Activated T-helper 1 cell treated with anti-CD3 and anti-CD28 coated beads, Interleukin-12 subunit alpha, Interleukin-12 subunit beta, Interleukin-2, Interleukin-4 antibody, amounts not matched to agents 30 ng/mL and 10 ng/mL and 1 ng/mL, durations not matched to agents 14 hours and 24 hours and 36 hours (primary cell): ENCODE data around the gene MMADHC. TPM values are rescaled to one million over a fixed set of nuclear protein-coding genes. Genes with fewer than 3 reads are reported as not detected.

ENCODE experiments used
- DNase-seq: peaks from one replicate; pipeline ENCODE4 v3.0.0; 2021; ENCODE audit warnings: low spot score
- H3K27ac Mint-ChIP-seq: one replicate; pipeline ENCODE4 v1.8.0; 2021; ENCODE audit warnings: mild to moderate bottlenecking, mixed read lengths
- H3K27me3 Mint-ChIP-seq: one replicate; pipeline ENCODE4 v1.8.0; 2022; ENCODE audit warnings: mild to moderate bottlenecking, moderate library complexity, mixed read lengths; ENCODE audit not compliant: insufficient read depth
- H3K36me3 Mint-ChIP-seq: one replicate; pipeline ENCODE4 v1.8.0; 2021; ENCODE audit warnings: low read depth, mixed read lengths
- H3K4me1 Mint-ChIP-seq: one replicate; pipeline ENCODE4 v1.8.0; 2021; ENCODE audit warnings: low read depth, mixed read lengths
- H3K4me3 Mint-ChIP-seq: one replicate; pipeline ENCODE4 v1.8.0; 2021; ENCODE audit warnings: mild to moderate bottlenecking, moderate library complexity, mixed read lengths
- H3K9me3 Mint-ChIP-seq: one replicate; pipeline ENCODE4 v1.8.0; 2021; ENCODE audit warnings: mixed read lengths
- intact Hi-C: fragments of 100-400 bp; cut with micrococcal nuclease; formaldehyde crosslinking; loops from one replicate; pipeline ENCODE4 v1.15.1; 2024
- total RNA-seq: library from RNA; stranded (reverse); gene quantifications from 2 replicates; pipeline ENCODE4 v1.2.3, GENCODE V29; 2022

MMADHC gene
- total RNA-seq, 1 donor from 2014 or later, result 129 TPM

- Mint-ChIP-seq H3K27me3 (peaks cover 2% of the 10 kb centered on the region), H3K9me3 (no peaks in the 10 kb centered on the region), H3K27ac (no peak overlapping the region), H3K4me1 (no peaks in the 10 kb centered on the region), H3K36me3 (peaks cover 20% of the 10 kb centered on the region), H3K4me3 (no peak overlapping the region)
- no peak for DNase-seq
- intact Hi-C loops, result loop anchor here (10.0 kb wide), 1 partner anchor 129 kb away; no protein-coding TSS in a partner anchor
These were observed 23.5 kb downstream of the MMADHC start for GRCh38 chr2:149564097-149564496.

DNA sequence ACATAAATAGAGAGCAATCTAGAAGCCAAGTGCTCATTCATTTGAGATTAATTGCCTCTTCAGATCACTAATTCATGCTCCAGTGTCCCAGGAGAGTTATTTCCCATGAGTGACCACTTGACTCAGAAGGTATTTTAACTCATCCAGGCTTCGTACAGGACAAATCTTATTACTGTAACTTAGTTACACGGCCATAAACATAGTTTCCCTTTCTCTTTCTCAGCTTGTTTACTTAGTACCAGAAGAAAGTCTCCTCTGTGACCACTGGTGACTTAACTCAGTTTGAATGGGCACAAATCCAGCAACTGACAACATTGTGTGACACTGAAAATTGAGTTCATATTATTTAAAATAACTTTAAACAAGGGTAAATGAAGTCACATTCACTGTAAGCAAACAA, 25.3 kb downstream of the MMADHC start:
- H3K27ac Mint-ChIP-seq, result no peak overlapping the region
- H3K27me3 Mint-ChIP-seq, result peaks cover 4% of the 10 kb centered on the region
- DNase-seq, result no peak
- intact Hi-C loops, result loop anchor here (10.0 kb wide), 1 partner anchor 128 kb away; no protein-coding TSS in a partner anchor
- no peaks in the 10 kb centered on the region for H3K9me3 Mint-ChIP-seq
- H3K36me3 Mint-ChIP-seq, result peaks cover 9% of the 10 kb centered on the region
- no peak overlapping the region for H3K4me3 Mint-ChIP-seq
- H3K4me1 Mint-ChIP-seq, result no peaks in the 10 kb centered on the region

DNA sequence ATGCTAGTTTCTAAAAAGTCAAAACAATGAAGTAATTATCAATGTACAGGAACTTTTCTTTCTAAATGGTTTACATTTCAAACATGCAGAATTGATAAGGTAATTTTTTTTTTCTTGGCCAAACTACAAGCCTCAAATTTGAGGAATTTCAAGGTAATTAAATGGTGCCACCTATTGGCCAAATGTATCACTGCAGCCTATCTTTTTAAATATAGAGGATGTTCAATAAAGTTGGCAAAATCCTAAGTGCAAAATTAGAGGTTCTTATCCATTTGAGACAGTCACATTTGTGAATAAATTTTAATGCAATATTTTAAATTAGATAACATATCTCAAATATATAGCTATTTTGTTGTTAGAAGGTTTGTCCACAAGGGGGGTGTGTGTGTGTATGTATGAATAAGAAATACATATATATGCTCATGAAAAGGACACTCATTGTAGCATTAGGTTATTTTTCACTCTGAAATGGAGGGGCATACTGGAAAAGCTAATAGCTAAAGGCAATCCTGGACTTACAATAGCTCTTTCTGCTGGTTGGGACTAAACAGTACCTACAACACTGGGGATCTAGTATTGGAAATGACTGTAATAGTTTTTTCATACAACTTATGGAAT, 26.2 kb downstream of the MMADHC start:
- peaks cover 4% of the 10 kb centered on the region for H3K27me3 Mint-ChIP-seq
- intact Hi-C loops, result loop anchor here (1.0 to 10.0 kb wide), 4 partner anchors 127 to 1624 kb away; no protein-coding TSS in a partner anchor
- no peaks in the 10 kb centered on the region for H3K4me1 Mint-ChIP-seq
- DNase-seq, result no peak
- H3K36me3 Mint-ChIP-seq, result peaks cover 5% of the 10 kb centered on the region
- no peak overlapping the region for H3K27ac Mint-ChIP-seq
- H3K4me3 Mint-ChIP-seq, result no peak overlapping the region
- no peaks in the 10 kb centered on the region for H3K9me3 Mint-ChIP-seq

GRCh38 chr2:149559341-149560068, 28.1 kb downstream of the MMADHC start:
- Mint-ChIP-seq H3K27ac (no peak overlapping the region), H3K27me3 (peaks cover 4% of the 10 kb centered on the region), H3K9me3 (no peaks in the 10 kb centered on the region), H3K4me3 (no peak overlapping the region), H3K36me3 (no peaks in the 10 kb centered on the region), H3K4me1 (no peaks in the 10 kb centered on the region)
- no peak for DNase-seq
- intact Hi-C loops, result loop anchor here (10.0 kb wide), 1 partner anchor 125 kb away; no protein-coding TSS in a partner anchor

- H3K27me3 Mint-ChIP-seq, result peaks cover 7% of the 10 kb centered on the region
- DNase-seq, result no peak
- no peaks in the 10 kb centered on the region for H3K9me3 Mint-ChIP-seq
- H3K4me1 Mint-ChIP-seq, result no peaks in the 10 kb centered on the region
- H3K4me3 Mint-ChIP-seq, result no peak overlapping the region
- H3K27ac Mint-ChIP-seq, result no peak overlapping the region
- H3K36me3 Mint-ChIP-seq, result no peaks in the 10 kb centered on the region
- intact Hi-C loops, result no loop called here
These were observed 31.1 kb downstream of the MMADHC start for GRCh38 chr2:149556452-149556851.

GRCh38 chr2:149552830-149553229, 34.7 kb downstream of the MMADHC start:
- Mint-ChIP-seq H3K36me3 (no peaks in the 10 kb centered on the region), H3K27me3 (peaks cover 7% of the 10 kb centered on the region), H3K4me3 (no peak overlapping the region), H3K9me3 (peaks cover 4% of the 10 kb centered on the region), H3K4me1 (no peaks in the 10 kb centered on the region), H3K27ac (no peak overlapping the region)
- intact Hi-C loops, result no loop called here
- no peak for DNase-seq

GRCh38 chr2:149552226-149552625, 35.3 kb downstream of the MMADHC start:
- H3K27me3 Mint-ChIP-seq, result peaks cover 7% of the 10 kb centered on the region
- intact Hi-C loops, result no loop called here
- peaks cover 4% of the 10 kb centered on the region for H3K9me3 Mint-ChIP-seq
- no peaks in the 10 kb centered on the region for H3K36me3 Mint-ChIP-seq
- H3K4me1 Mint-ChIP-seq, result no peaks in the 10 kb centered on the region
- no peak for DNase-seq
- no peak overlapping the region for H3K27ac Mint-ChIP-seq
- no peak overlapping the region for H3K4me3 Mint-ChIP-seq

DNA sequence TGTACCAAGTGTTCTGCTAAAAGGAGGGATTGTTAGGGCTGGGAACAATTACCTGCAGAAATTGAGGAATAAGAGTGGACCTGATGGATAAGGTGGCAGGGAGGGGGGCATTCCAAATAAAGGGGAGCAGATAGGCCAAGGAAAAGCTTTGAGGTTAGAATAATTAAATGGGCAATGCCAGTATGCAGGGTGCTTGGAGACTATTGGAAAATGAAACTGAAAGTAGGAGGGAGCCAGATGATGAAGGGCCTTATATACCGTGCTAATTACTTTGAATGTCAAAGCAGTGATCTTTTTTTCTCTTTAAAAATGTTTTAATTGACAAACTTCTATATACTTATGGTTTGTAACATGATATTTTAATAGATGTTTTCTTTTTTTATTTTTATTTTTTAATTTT, 42.9 kb downstream of the MMADHC start:
- H3K4me1 Mint-ChIP-seq, result peaks cover 12% of the 10 kb centered on the region
- H3K4me3 Mint-ChIP-seq, result no peak overlapping the region
- peaks cover 8% of the 10 kb centered on the region for H3K9me3 Mint-ChIP-seq
- peaks cover 4% of the 10 kb centered on the region for H3K27me3 Mint-ChIP-seq
- intact Hi-C loops, result no loop called here
- H3K36me3 Mint-ChIP-seq, result no peaks in the 10 kb centered on the region
- no peak for DNase-seq
- no peak overlapping the region for H3K27ac Mint-ChIP-seq

DNA sequence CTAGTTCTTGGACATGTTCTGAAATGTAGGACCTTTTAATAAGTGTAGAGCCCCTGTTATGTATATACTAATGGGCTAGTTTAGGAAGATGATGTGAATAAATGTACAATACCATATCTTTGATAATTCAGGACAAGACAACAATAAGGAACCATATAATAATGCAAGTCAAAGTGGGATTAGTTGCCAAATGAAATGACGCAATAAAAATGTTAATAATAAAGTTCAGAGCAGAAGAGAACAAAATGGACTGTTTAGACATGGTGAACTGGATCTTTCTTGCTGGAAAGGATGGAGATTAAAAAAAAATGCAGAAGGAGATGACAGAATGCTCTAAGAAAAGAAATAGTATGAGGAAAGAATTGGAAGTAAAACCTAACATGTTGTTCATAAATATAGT, 43.7 kb downstream of the MMADHC start:
- no peaks in the 10 kb centered on the region for H3K36me3 Mint-ChIP-seq
- H3K27ac Mint-ChIP-seq, result no peak overlapping the region
- peaks cover 4% of the 10 kb centered on the region for H3K27me3 Mint-ChIP-seq
- peaks cover 8% of the 10 kb centered on the region for H3K9me3 Mint-ChIP-seq
- no peak overlapping the region for H3K4me3 Mint-ChIP-seq
- intact Hi-C loops, result no loop called here
- DNase-seq, result no peak
- H3K4me1 Mint-ChIP-seq, result peaks cover 12% of the 10 kb centered on the region

- DNase-seq, result no peak
- H3K4me1 Mint-ChIP-seq, result peaks cover 25% of the 10 kb centered on the region
- H3K27me3 Mint-ChIP-seq, result no peaks in the 10 kb centered on the region
- intact Hi-C loops, result no loop called here
- H3K4me3 Mint-ChIP-seq, result no peak overlapping the region
- H3K27ac Mint-ChIP-seq, result no peak overlapping the region
- H3K9me3 Mint-ChIP-seq, result peaks cover 5% of the 10 kb centered on the region
- H3K36me3 Mint-ChIP-seq, result no peaks in the 10 kb centered on the region
These were observed 47.4 kb downstream of the MMADHC start for GRCh38 chr2:149540138-149540537.

DNA sequence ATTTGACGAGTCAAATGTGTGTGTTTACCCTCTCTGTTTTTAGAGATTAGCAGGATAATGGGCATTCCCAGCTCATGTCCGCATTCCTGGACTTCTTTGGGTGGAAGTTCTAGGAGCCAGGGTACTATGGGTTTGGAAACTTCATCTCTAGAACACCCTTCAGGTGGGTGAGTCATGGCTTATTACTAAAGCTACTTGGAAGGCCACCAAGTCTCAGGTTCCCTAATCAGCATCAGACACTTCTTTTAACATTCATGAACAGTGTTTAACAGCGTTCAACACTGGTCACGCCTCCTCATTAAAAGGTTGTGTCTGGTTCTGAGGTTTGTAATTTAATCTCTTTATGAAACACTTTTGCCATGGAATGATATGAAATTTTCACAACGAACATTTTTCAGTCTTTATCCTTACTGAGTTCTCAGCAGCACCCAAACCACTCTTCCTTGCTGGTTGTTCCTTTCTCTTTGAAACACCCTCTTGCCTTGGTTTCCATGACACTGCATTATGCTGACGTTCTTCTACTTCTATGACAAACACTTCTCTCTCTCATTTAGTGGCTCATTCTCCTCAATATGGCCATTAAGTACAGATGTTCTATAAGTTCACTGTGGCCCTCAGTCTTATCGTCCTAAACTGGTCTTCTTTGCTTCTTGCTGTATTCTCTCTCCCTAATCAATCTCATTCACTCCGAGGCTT, 49.3 kb downstream of the MMADHC start:
- intact Hi-C loops, result no loop called here
- Mint-ChIP-seq H3K27ac (no peak overlapping the region), H3K27me3 (peaks cover 4% of the 10 kb centered on the region), H3K4me1 (peaks cover 13% of the 10 kb centered on the region), H3K36me3 (no peaks in the 10 kb centered on the region), H3K4me3 (no peak overlapping the region), H3K9me3 (no peaks in the 10 kb centered on the region)
- no peak for DNase-seq

DNA sequence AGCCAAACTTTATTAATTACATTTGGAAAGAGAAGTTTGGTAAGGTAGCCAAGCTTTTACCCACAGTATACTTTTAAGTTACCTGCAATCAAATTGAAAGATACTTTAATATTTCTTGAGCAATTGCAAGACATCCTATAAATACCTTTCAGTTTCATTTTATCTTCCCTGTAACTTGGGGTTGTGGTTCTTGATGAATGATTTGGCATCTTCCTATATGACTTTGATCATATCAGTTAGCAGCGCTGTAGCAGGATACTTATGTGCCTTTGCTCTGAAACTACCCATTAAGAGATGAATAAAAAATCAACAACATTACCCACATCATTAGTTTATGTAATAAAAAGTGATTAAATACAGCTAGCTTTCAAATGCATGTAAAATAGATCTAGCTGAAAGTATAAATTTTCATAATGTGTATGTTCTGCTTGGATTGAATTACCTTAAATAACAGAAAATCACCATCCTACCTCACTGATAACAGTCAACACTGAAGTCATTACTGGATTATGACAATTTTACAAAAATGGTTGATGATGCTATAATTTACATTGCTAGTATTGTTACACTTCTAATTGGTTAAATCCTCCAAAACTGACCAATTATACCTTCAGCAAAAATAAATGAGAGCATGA, 50.4 kb downstream of the MMADHC start:
- H3K27ac Mint-ChIP-seq, result no peak overlapping the region
- no peaks in the 10 kb centered on the region for H3K36me3 Mint-ChIP-seq
- intact Hi-C loops, result loop anchor here (1.0 kb wide), 1 partner anchor 468 kb away; no protein-coding TSS in a partner anchor

More for the DNA sequence above, 50.4 kb downstream of the MMADHC start:
- Mint-ChIP-seq H3K9me3 (no peaks in the 10 kb centered on the region), H3K27me3 (peaks cover 6% of the 10 kb centered on the region), H3K4me3 (no peak overlapping the region), H3K4me1 (peaks cover 13% of the 10 kb centered on the region)
- DNase-seq, result no peak
